Transverse colon (tissue), 4 donors: ENCODE measurements around the gene CCNT2.

Source experiments
- CTCF ChIP-seq, 5 experiments: fragments of 200-600 bp in 3 of 5; fragments of 450-650 bp in 2 of 5; sonication (generic) in 3 of 5; IDR thresholded peaks; 1 replicate in 2 of 5; 2 replicates in 3 of 5; pipeline ENCODE4 v1.5.1; 2016 to 2017; ENCODE audit warnings: antibody characterized with exemption in 5 of 5, inconsistent platforms in 3 of 5, mild to moderate bottlenecking in 2 of 5, moderate library complexity in 1 of 5
- POLR2AphosphoS5 ChIP-seq, 3 donors: sonication (generic); formaldehyde crosslinking; IDR thresholded peaks; one replicate each; pipeline ENCODE4 v1.6.1; 2016; ENCODE audit warnings: antibody characterized with exemption in 3 of 3

GRCh38 chr2:134973241-134974138 is 54.9 kb downstream of the CCNT2 start:
- TF ChIP-seq CTCF (IDR thresholded peaks at IDR 0.05) (no peak), POLR2AphosphoS5 (IDR thresholded peaks at IDR 0.05) (no peak)
